ENCODE data around the gene PRKG1.
"Not testable (repeated sequence)": the region's sequence is repeated elsewhere in the genome, so short reads cannot be mapped to it uniquely, and the experiment has no call there.

PRKG1 gene

GRCh38 chr10:51574248-51575048, 500.2 kb downstream of the PRKG1 start:
- H3K4me3 ChIP-seq (replicated peaks; ENCODE audit: insufficient read depth, low read length): no peak overlapping the region
- no peak overlapping the region for H3K27ac ChIP-seq (replicated peaks)
- TF ChIP-seq CTCF (IDR thresholded peaks at IDR 0.05; ENCODE audit: insufficient read depth, low read length) (no peak), POLR2AphosphoS5 (IDR thresholded peaks at IDR 0.05; ENCODE audit: low read depth) (no peak), GABPA (IDR thresholded peaks at IDR 0.05; ENCODE audit: low read depth) (no peak), SPI1 (IDR thresholded peaks at IDR 0.05; ENCODE audit: borderline replicate concordance, low read depth) (no peak), REST (IDR thresholded peaks at IDR 0.05; ENCODE audit: insufficient replicate concordance, low read depth) (no peak)
- H3K27me3 ChIP-seq (ENCODE audit: insufficient read depth, poor library complexity, severe bottlenecking): no peaks in the 10 kb centered on the region
- no peak for DNase-seq (ENCODE audit: low read depth in 1 of 2, low spot score in 1 of 2)

- H3K27me3 ChIP-seq (ENCODE audit: insufficient read depth, poor library complexity, severe bottlenecking); DNase-seq (ENCODE audit: low read depth in 1 of 2, low spot score in 1 of 2); H3K4me3 ChIP-seq (replicated peaks; ENCODE audit: insufficient read depth, low read length); H3K27ac ChIP-seq (replicated peaks): not testable (repeated sequence)
Observed at GRCh38 chr10:51581196-51581595, 506.9 kb downstream of the PRKG1 start.

- no peak for DNase-seq (ENCODE audit: low read depth in 1 of 2, low spot score in 1 of 2)
- Histone ChIP-seq H3K27ac (replicated peaks) (no peak overlapping the region), H3K4me3 (replicated peaks; ENCODE audit: insufficient read depth, low read length) (no peak overlapping the region), H3K27me3 (ENCODE audit: insufficient read depth, poor library complexity, severe bottlenecking) (no peaks in the 10 kb centered on the region)
- TF ChIP-seq CTCF (IDR thresholded peaks at IDR 0.05; ENCODE audit: insufficient read depth, low read length): no peak
- TF ChIP-seq POLR2AphosphoS5 (IDR thresholded peaks at IDR 0.05; ENCODE audit: low read depth): no peak
- no peak for TF ChIP-seq SPI1 (IDR thresholded peaks at IDR 0.05; ENCODE audit: borderline replicate concordance, low read depth)
- no peak for TF ChIP-seq GABPA (IDR thresholded peaks at IDR 0.05; ENCODE audit: low read depth)
- TF ChIP-seq REST (IDR thresholded peaks at IDR 0.05; ENCODE audit: insufficient replicate concordance, low read depth): no peak
Observed at GRCh38 chr10:51583976-51584375, 509.7 kb downstream of the PRKG1 start.

GRCh38 chr10:51585742-51586141, 511.5 kb downstream of the PRKG1 start:
- no peak for TF ChIP-seq REST (IDR thresholded peaks at IDR 0.05; ENCODE audit: insufficient replicate concordance, low read depth)
- TF ChIP-seq CTCF (IDR thresholded peaks at IDR 0.05; ENCODE audit: insufficient read depth, low read length): no peak
- no peak for TF ChIP-seq SPI1 (IDR thresholded peaks at IDR 0.05; ENCODE audit: borderline replicate concordance, low read depth)
- TF ChIP-seq POLR2AphosphoS5 (IDR thresholded peaks at IDR 0.05; ENCODE audit: low read depth): no peak
- TF ChIP-seq GABPA (IDR thresholded peaks at IDR 0.05; ENCODE audit: low read depth): no peak
- no peak overlapping the region for H3K4me3 ChIP-seq (replicated peaks; ENCODE audit: insufficient read depth, low read length)
- no peaks in the 10 kb centered on the region for H3K27me3 ChIP-seq (ENCODE audit: insufficient read depth, poor library complexity, severe bottlenecking)
- DNase-seq (ENCODE audit: low read depth in 1 of 2, low spot score in 1 of 2): no peak
- no peak overlapping the region for H3K27ac ChIP-seq (replicated peaks)

All from HL-60 (cell line).